Activated T-cell treated with anti-CD3 and anti-CD28 coated beads, Interleukin-2, amount 50 U/mL, for 24 hours (primary cell): ENCODE results near the gene ST7L.
A peak's percentile ranks its signal among the peaks of the same experiment; 100 is the strongest.

Experiments used
- DNase-seq: peaks from one replicate; pipeline ENCODE4 v3.0.0-alpha.2; 2020
- H3K27ac Mint-ChIP-seq: 2 replicates; pipeline ENCODE4 v1.8.0; 2020; ENCODE audit warnings: mild to moderate bottlenecking, mixed read lengths
- H3K27me3 Mint-ChIP-seq: 2 replicates; pipeline ENCODE4 v1.8.0; 2020; ENCODE audit warnings: mixed read lengths
- H3K36me3 Mint-ChIP-seq: 2 replicates; pipeline ENCODE4 v1.8.0; 2020; ENCODE audit warnings: low read depth, mixed read lengths
- H3K4me1 Mint-ChIP-seq: 2 replicates; pipeline ENCODE4 v1.8.0; 2020; ENCODE audit warnings: low read depth, mixed read lengths
- H3K4me3 Mint-ChIP-seq: 2 replicates; pipeline ENCODE4 v1.8.0; 2020; ENCODE audit warnings: mild to moderate bottlenecking, moderate library complexity, mixed read lengths
- H3K9me3 Mint-ChIP-seq: 2 replicates; pipeline ENCODE4 v1.8.0; 2020; ENCODE audit warnings: mixed read lengths

ST7L gene

DNA sequence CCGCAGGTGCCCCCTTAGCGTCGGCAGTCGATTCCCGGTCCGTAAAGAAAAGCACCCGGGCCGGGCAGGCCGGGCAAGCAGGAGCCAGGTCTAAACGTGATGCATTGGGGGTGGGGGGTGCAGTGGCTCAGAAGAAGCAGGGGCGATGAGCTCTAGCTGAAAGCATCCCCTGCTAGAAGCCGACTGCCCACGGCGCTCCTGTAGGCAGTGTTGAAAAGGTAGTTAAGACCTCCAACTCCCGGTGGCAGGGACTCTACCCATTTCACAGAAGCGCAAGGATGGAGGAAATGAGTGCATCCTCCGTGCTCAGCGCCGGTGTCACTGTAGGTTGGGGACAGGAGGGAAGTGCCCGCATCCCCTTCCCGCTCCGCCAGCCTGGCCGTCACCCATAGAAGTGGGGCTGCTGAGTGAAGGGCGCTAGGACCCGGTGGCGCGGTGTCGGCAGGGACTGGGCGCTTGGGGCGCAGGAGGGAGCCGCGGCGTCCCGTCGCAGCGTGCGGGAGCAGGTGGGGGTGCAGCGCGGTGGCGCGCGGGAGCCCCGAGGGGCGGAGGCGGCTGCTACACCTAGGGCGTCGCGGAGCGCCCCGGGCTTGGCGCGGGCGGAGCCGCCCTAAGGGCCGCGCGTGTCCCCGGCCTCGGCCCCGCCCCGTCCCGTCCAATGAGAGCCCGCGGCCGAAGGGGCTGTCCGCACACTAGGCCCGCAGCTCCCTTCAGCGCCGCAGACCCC is 110.5 kb downstream of the ST7L start, which contains the start of gene WNT2B:
Gene WNT2B (plus strand): TSS at position 688 of the 727 bp plus-strand sequence. CDS start 298 bp downstream, outside the sequence.
- peak; percentile 69 for DNase-seq
- peak within 1 kb of the TSS; percentile 74 for H3K4me3 Mint-ChIP-seq
- no peak within 1 kb of the TSS for H3K27ac Mint-ChIP-seq
- peaks cover 50% of the 10 kb centered on the region for H3K27me3 Mint-ChIP-seq
- peaks cover 12% of the 10 kb centered on the region for H3K4me1 Mint-ChIP-seq
- no peaks in the 10 kb centered on the region for H3K9me3 Mint-ChIP-seq
- no peaks in the 10 kb centered on the region for H3K36me3 Mint-ChIP-seq

DNA sequence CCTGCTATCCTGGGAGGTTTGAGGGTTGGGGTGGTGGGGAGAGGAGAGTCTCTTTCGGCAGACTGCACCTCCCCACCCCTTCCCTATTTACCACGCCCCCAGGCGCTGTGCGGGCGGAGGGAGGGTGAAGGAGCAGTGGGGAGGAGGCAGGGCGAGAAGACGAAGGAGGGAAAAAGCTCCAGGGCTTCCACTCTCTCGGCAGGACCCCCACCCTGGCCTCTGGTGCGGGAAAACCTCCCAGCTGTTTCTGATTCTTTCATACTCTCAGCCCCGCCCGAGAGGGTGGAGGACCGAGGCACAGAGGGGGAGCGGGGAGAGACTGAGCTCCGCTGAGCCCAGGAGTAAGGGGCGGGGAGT is 111.0 kb downstream of the ST7L start:
- Mint-ChIP-seq H3K27me3 (peaks cover 56% of the 10 kb centered on the region), H3K4me3 (peak overlapping the region; percentile 74), H3K9me3 (no peaks in the 10 kb centered on the region), H3K36me3 (no peaks in the 10 kb centered on the region), H3K4me1 (peaks cover 12% of the 10 kb centered on the region), H3K27ac (no peak overlapping the region)
- DNase-seq = peak; percentile 54

DNA sequence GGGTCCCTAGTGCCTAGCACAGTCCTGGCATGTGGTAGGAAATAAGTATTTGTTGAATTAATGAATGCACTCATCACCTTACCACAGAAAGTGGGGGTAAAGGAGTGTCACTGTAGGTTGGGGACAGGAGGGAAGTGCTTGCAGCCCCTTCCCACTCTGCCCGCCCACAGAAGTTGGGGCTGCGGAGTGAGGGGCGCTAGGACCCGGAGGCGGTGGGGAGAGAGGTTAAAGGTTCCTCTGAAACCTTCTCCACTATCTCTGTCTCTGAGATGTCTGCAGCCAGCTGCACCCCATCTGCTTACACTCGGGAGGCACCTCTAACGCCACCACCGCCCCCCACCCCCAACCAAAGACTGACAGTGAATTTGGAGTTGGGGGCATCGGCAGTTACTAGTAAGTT is 111.6 kb downstream of the ST7L start:
- Mint-ChIP-seq H3K27me3 (peaks cover 61% of the 10 kb centered on the region), H3K9me3 (no peaks in the 10 kb centered on the region), H3K27ac (no peak overlapping the region), H3K36me3 (no peaks in the 10 kb centered on the region), H3K4me3 (peak overlapping the region; percentile 74), H3K4me1 (peaks cover 14% of the 10 kb centered on the region)
- DNase-seq = no peak

DNA sequence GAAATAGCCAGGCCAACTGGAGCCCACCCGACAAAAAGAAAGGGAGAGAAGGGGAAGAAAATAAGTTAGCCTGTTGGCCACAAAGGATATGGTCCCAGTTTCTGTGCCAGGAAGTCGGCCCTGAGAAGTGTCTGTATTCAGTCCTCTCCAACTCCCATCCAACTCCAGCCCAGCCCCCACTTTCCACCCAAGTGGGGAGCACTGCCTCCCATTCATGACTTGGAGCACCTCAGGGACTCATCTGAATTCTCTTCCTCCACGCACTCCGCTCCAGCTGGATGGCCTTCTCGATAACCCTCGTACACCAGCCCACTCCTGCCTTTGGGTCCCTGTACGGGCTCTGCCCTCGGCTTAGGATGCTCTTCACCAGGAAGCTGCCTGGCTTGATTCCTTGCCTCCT is 112.2 kb downstream of the ST7L start:
- peaks cover 17% of the 10 kb centered on the region for H3K4me1 Mint-ChIP-seq
- H3K36me3 Mint-ChIP-seq = no peaks in the 10 kb centered on the region
- peaks cover 65% of the 10 kb centered on the region for H3K27me3 Mint-ChIP-seq
- H3K27ac Mint-ChIP-seq = no peak overlapping the region
- no peaks in the 10 kb centered on the region for H3K9me3 Mint-ChIP-seq
- DNase-seq = no peak
- no peak overlapping the region for H3K4me3 Mint-ChIP-seq

DNA sequence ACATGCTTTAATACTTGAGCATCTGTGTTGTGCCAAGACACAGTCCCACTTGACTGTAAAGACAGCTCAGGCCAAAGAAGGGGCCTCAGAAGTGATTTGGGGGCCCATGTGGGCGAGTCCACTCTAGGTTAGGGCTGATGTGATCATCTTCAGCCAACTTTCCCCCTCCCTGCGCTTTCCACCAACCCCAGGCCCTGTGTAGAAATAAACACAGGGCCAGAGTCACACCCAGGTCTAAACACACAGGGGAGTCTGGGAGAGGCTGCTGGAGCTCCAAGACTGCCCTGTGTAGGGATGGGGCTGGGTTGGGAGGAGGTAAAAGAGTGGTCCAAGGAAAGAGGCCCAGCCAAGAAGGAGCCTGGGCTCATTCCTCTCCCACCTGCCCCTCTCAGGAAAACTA is 112.6 kb downstream of the ST7L start:
- Mint-ChIP-seq H3K4me1 (peaks cover 21% of the 10 kb centered on the region), H3K9me3 (no peaks in the 10 kb centered on the region), H3K36me3 (no peaks in the 10 kb centered on the region), H3K27me3 (peaks cover 69% of the 10 kb centered on the region), H3K4me3 (no peak overlapping the region), H3K27ac (no peak overlapping the region)
- no peak for DNase-seq

DNA sequence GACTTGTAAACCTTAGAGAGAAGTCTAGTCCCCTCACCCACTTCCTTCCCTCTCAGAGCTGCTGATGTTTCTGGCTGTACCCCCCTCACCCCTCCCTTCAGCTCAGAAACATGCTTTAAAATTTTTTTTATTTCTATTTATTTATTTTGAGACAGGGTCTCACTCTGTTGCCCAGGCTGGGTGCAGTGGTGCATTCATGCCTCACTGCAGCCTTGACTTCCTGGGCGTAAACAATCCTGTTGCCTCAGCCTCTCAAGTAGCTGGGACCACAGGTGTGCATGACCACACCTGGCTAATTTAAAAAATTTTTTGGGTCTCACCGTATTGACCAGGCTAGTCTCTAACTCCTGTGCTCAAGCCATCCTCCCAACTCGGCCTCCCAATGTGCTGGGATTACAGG is 113.1 kb downstream of the ST7L start:
- Mint-ChIP-seq H3K36me3 (no peaks in the 10 kb centered on the region), H3K9me3 (no peaks in the 10 kb centered on the region), H3K27me3 (peaks cover 73% of the 10 kb centered on the region), H3K27ac (no peak overlapping the region), H3K4me3 (no peak overlapping the region), H3K4me1 (peaks cover 21% of the 10 kb centered on the region)
- no peak for DNase-seq

DNA sequence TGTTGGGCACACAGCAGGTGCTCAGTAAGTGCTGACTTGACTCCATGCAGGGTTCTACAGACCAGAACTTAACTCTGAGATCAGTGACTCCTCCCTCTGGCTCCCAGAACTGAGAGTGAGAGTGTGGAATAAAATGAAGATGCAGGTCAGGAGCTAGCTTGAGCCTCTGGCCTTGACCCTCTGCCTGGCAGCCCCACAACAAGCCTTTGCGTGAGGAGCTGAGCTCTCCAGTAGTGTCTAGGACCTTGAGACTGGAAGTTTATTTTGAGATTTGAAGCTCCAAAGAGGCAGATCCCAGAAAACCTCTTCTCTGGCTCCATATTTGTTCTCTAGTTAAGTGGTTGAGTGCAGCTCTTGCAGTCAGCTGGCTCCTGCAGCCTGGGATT is 113.5 kb downstream of the ST7L start:
- H3K4me1 Mint-ChIP-seq = peaks cover 21% of the 10 kb centered on the region
- H3K27ac Mint-ChIP-seq = no peak overlapping the region
- no peaks in the 10 kb centered on the region for H3K9me3 Mint-ChIP-seq
- no peak overlapping the region for H3K4me3 Mint-ChIP-seq
- peaks cover 70% of the 10 kb centered on the region for H3K27me3 Mint-ChIP-seq
- no peaks in the 10 kb centered on the region for H3K36me3 Mint-ChIP-seq
- no peak for DNase-seq

DNA sequence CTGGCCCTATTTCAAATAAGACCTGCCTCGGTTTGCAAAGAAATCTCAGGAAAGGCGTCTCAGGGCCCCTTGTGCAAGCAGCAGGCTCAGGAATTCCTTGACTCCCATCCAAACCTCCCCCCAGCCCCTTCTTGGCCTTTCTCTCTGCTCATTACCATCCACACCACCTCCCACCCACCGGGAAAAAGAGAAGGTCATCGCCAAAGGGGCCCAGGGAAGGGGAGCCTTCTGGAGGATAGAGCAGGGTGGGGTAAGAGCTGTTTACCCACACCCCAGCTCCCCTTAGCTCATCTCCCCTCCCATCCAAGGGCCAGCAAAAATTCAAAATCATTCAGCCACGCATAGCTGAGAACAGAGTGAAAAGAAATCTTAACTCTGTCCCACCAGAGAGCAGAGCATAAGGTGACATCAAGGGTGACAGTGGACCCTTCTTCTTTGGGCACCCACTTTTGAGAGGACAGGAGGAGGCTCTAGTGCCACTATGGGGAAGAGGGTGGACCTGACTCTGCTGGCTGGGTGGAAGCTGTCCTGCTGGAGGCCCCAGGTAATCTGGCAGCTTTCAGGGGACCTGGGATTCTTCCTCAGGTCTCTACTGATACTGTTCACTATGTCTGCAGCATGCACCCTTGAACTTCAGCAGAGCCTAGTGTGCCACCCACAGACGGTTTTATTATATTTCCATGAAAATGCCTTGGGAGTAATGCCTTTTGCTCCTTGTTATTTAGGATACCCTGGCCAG is 114.1 kb downstream of the ST7L start:
- Mint-ChIP-seq H3K27me3 (peaks cover 68% of the 10 kb centered on the region), H3K9me3 (no peaks in the 10 kb centered on the region), H3K36me3 (no peaks in the 10 kb centered on the region), H3K4me3 (no peak overlapping the region), H3K4me1 (peaks cover 21% of the 10 kb centered on the region), H3K27ac (no peak overlapping the region)
- no peak for DNase-seq

DNA sequence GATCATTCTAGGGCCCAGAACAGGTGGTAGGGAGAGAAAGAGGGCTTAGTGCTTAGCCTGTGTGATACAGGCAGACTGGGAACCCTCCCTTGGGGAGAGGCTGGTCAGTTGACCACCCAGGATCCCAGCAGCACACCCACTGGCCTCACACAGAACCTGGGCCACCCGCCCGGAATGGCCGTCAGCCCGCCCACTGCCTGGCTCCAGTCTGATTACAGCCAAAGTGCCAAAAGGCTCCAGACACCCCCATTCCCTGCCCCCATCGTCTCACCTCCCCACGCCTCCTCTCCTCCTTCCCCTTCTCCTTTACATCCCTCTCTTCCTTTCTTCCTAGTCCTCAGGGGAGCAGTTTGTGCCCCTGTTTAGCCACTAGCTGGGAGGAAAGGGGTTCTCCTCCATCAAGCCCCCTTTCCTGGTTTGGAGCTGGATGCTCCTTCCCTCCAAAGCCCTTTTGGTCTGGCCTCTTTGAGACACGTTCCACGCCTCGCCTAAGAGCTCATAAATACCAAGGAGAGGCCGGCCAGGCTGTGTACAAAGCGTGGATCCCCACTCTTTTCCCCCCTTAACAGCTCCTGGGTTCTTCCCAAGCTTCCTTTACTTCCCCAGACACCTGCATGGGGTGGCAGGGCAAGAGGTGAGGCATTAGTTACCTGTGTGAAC is 114.8 kb downstream of the ST7L start:
- H3K27me3 Mint-ChIP-seq = peaks cover 67% of the 10 kb centered on the region
- DNase-seq = no peak
- H3K36me3 Mint-ChIP-seq = no peaks in the 10 kb centered on the region
- peaks cover 21% of the 10 kb centered on the region for H3K4me1 Mint-ChIP-seq
- no peak overlapping the region for H3K4me3 Mint-ChIP-seq
- no peaks in the 10 kb centered on the region for H3K9me3 Mint-ChIP-seq
- H3K27ac Mint-ChIP-seq = no peak overlapping the region

DNA sequence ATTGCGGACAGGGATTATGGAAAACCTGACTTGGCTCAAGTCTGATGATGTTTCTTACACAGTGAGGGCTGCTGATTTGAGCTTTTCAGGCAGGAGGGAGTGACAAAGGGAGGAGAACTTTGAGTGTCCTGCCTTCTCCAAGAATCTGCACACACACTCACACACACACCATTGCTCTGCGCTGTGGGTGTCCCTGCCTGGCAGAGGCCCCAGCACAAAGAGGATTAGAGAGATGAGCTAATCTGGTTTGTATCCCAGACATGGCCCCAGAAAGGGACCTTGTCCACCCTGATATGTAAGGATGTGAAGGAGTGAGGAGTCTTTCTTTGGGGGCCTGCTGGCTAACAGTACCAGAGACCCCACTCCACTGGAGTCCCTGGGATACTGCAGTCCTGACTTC is 116.1 kb downstream of the ST7L start:
- no peaks in the 10 kb centered on the region for H3K9me3 Mint-ChIP-seq
- peaks cover 74% of the 10 kb centered on the region for H3K27me3 Mint-ChIP-seq
- DNase-seq = no peak
- no peak overlapping the region for H3K27ac Mint-ChIP-seq
- H3K4me1 Mint-ChIP-seq = peaks cover 14% of the 10 kb centered on the region
- H3K36me3 Mint-ChIP-seq = no peaks in the 10 kb centered on the region
- H3K4me3 Mint-ChIP-seq = peak overlapping the region; percentile 48

DNA sequence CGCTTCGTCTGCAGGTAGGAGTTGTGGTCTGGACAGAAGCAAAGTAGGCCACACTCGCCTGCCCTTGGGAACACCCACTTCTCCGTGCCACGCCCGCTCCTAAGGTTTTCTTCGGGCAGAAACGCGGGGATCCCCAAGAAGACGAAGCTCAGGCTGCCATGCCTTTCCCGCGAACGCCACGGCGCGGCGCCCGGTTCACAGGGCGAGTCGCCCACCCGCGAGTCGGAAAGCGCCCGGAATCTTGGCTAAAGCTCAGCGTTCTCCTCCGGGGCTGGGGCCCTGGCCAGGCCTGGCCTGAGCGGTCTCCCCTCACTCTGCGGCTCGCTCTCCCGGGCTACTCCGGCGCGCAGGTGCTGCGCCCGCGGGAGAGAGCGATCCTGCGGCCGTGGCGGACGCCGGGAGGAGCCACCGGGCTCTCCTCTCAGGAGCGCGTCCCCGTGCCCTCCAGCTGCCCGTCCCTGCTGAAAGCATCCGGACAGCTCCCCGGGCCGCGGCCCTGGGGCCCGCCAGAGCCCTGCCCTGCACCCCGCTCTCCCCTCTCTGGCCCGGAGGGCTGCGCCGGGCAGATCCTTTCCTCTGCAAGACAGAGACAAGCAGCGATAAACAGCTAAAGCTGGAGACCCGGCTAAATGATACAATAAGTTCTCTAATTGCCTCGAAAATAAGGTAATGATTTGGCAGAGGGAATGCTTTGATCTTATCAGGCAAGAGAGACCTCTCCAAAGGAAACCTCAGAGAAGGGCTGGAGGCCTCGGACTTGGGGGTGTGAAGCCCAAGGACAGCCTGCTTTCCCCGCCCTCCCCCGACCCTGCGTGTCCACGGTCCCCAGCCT is 116.9 kb downstream of the ST7L start:
- H3K9me3 Mint-ChIP-seq = no peaks in the 10 kb centered on the region
- H3K27me3 Mint-ChIP-seq = peaks cover 76% of the 10 kb centered on the region
- peak; percentile 76 for DNase-seq
- H3K27ac Mint-ChIP-seq = no peak overlapping the region
- no peaks in the 10 kb centered on the region for H3K36me3 Mint-ChIP-seq
- peaks cover 10% of the 10 kb centered on the region for H3K4me1 Mint-ChIP-seq
- H3K4me3 Mint-ChIP-seq = peak overlapping the region; percentile 53

DNA sequence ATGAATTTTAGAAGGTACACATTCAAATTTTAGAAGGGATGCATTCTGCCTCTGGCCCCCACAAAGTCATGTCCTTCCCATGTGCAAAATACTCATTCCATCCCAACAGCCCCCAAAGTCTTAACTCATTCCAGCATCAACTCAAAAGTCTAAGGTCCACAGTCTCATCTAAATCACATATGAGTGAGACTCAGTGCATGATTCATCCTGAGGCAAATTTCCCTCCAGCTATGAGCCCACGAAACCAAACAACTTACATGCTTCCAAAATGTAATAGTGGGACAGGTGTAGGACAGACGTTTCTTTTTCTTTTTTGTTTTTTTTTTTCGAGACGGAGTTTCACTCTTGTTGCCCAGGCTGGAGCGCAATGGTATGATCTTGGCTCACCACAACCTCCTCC is 122.7 kb downstream of the ST7L start:
- Mint-ChIP-seq H3K9me3 (no peaks in the 10 kb centered on the region), H3K27me3 (peaks cover 53% of the 10 kb centered on the region), H3K36me3 (no peaks in the 10 kb centered on the region)

DNA sequence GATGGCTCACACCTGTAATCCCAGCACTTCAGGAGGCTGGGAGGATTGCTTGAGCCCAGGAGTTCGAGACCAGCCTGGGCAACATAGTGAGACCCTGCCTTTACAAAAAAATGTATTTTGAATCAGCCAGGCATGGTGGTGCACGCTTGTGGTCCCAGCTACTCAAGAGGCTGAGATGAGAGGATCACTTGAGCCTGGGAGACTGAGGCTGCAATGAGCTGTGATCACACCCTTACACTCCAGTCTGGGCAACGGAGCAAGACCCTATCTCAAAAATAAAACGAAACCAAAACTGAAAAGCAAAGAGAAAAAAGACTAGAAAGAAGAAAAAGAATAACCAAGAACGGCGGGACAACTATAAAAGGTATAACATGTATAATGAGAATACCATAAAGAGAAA is 125.6 kb downstream of the ST7L start:
- Mint-ChIP-seq H3K4me1 (no peaks in the 10 kb centered on the region), H3K27me3 (peaks cover 42% of the 10 kb centered on the region), H3K27ac (no peak overlapping the region), H3K9me3 (no peaks in the 10 kb centered on the region), H3K4me3 (no peak overlapping the region), H3K36me3 (no peaks in the 10 kb centered on the region)
- DNase-seq = no peak

More for the DNA sequence above, 122.7 kb downstream of the ST7L start:
- no peak overlapping the region for H3K27ac Mint-ChIP-seq
- no peaks in the 10 kb centered on the region for H3K4me1 Mint-ChIP-seq
- no peak overlapping the region for H3K4me3 Mint-ChIP-seq
- DNase-seq = no peak

DNA sequence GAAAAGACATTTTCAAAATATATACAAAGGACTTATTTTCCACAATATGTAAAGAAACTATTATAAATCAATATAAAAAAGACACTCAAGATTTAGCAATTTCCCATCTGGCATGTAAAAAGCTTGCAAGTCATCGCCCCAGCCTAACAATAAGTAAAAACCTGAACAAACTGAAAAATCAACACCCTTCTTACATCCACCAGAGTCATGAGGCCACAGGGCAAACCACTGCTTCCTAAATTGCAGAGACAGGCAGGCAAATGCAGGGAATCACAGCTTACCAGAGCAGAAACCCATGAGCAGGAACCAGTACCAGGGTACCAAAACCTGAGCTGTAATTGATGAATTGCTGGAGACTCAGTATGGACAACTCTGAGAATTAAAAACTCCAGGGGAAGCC is 126.9 kb downstream of the ST7L start:
- H3K36me3 Mint-ChIP-seq = no peaks in the 10 kb centered on the region
- H3K27me3 Mint-ChIP-seq = peaks cover 33% of the 10 kb centered on the region
- no peak overlapping the region for H3K4me3 Mint-ChIP-seq
- DNase-seq = no peak
- no peaks in the 10 kb centered on the region for H3K4me1 Mint-ChIP-seq
- H3K27ac Mint-ChIP-seq = no peak overlapping the region
- H3K9me3 Mint-ChIP-seq = no peaks in the 10 kb centered on the region
